NCI-H1436 treated with DMSO at 0.1 percent for 48 hours (cell line): Measurements from ENCODE around the gene CYP11A1.

Source experiments
- DNase-seq: peaks from one replicate; lab custom pipeline; 2025; lab: John Stamatoyannopoulos, UW

The CYP11A1 gene

GRCh38 chr15:74347757-74348250, 19.6 kb downstream of the CYP11A1 start:
- no peak for DNase-seq

- DNase-seq = no peak
Observed at GRCh38 chr15:74345051-74345450, 22.4 kb downstream of the CYP11A1 start.

GRCh38 chr15:74343797-74344127, 23.7 kb downstream of the CYP11A1 start:
- DNase-seq = no peak

- DNase-seq = no peak
Observed at GRCh38 chr15:74343127-74343796, 24.2 kb downstream of the CYP11A1 start.

- no peak for DNase-seq
Observed at GRCh38 chr15:74340150-74340549, 27.3 kb downstream of the CYP11A1 start.

GRCh38 chr15:74339371-74339770, 28.1 kb downstream of the CYP11A1 start:
- no peak for DNase-seq

GRCh38 chr15:74338676-74339075, 28.8 kb downstream of the CYP11A1 start:
- DNase-seq = no peak

- DNase-seq = no peak
Observed at GRCh38 chr15:74337607-74338211, 29.7 kb downstream of the CYP11A1 start.

GRCh38 chr15:74337146-74337545, 30.3 kb downstream of the CYP11A1 start:
- no peak for DNase-seq

GRCh38 chr15:74336061-74337005, 31.1 kb downstream of the CYP11A1 start:
- no peak for DNase-seq

- no peak for DNase-seq
Observed at GRCh38 chr15:74335396-74335795, 32.0 kb downstream of the CYP11A1 start.

- DNase-seq = no peak
Observed at GRCh38 chr15:74334127-74334526, 33.3 kb downstream of the CYP11A1 start.

GRCh38 chr15:74333662-74334061, 33.8 kb downstream of the CYP11A1 start:
- DNase-seq = no peak

- DNase-seq = no peak
Observed at GRCh38 chr15:74333093-74333492, 34.4 kb downstream of the CYP11A1 start.

GRCh38 chr15:74332611-74333010, 34.8 kb downstream of the CYP11A1 start:
- no peak for DNase-seq

GRCh38 chr15:74332011-74332410, 35.4 kb downstream of the CYP11A1 start:
- no peak for DNase-seq

- no peak for DNase-seq
Observed at GRCh38 chr15:74330861-74331408, 36.5 kb downstream of the CYP11A1 start.

GRCh38 chr15:74328331-74329056, 39.0 kb downstream of the CYP11A1 start:
- no peak for DNase-seq

GRCh38 chr15:74327756-74328155, 39.7 kb downstream of the CYP11A1 start:
- no peak for DNase-seq

- no peak for DNase-seq
Observed at GRCh38 chr15:74326746-74327145, 40.7 kb downstream of the CYP11A1 start.

GRCh38 chr15:74324714-74325113, 42.7 kb downstream of the CYP11A1 start:
- DNase-seq = no peak
